Sciatic nerve (tissue), 1 donor: ENCODE results near the gene TAC4. TPM values are rescaled to one million over a fixed set of nuclear protein-coding genes. Genes with fewer than 3 reads are reported as not detected.

Experiments used
- total RNA-seq: library from RNA; stranded (reverse); fragmentation: NEBNext Ultra II Directional; extraction: Animal tissue kit (Norgen Biotek cat#: 25700); gene quantifications from one replicate; pipeline ENCODE4 v1.2.1, GENCODE V29; 2021
- donor health status: DM: no; HTN: no; CAD: no.

TAC4 gene
- total RNA-seq, 1 donor from 2014 or later, result not detected

Other genes starting within 250 kb of the TAC4 start
- 84.4 TPM for gene SPOP, start 170.0 kb downstream of the TAC4 start, total RNA-seq
- 36.9 TPM for gene SLC35B1, start 140.1 kb downstream of the TAC4 start, total RNA-seq
- gene FAM117A, start 83.9 kb downstream of the TAC4 start, total RNA-seq, result 19.0 TPM
- 66.2 TPM for gene KAT7, start 59.4 kb downstream of the TAC4 start, total RNA-seq
- gene DLX4, start 121.1 kb upstream of the TAC4 start, total RNA-seq, result not detected
- gene DLX3, start 147.2 kb upstream of the TAC4 start, total RNA-seq, result 0.22 TPM
- gene ITGA3, start 208.0 kb upstream of the TAC4 start, total RNA-seq, result 70.1 TPM
- gene PDK2, start 247.3 kb upstream of the TAC4 start, total RNA-seq, result 48.6 TPM